GM18517 (cell line): ENCODE measurements around the gene SH3RF2.

Experiments
- ATAC-seq: cut with Tn5 transposase; IDR thresholded peaks from one replicate; pipeline ENCODE4 v1.9.1; 2021; ENCODE audit warnings: mild to moderate bottlenecking, moderate library complexity; ENCODE audit not compliant: unreplicated experiment

The SH3RF2 gene

DNA sequence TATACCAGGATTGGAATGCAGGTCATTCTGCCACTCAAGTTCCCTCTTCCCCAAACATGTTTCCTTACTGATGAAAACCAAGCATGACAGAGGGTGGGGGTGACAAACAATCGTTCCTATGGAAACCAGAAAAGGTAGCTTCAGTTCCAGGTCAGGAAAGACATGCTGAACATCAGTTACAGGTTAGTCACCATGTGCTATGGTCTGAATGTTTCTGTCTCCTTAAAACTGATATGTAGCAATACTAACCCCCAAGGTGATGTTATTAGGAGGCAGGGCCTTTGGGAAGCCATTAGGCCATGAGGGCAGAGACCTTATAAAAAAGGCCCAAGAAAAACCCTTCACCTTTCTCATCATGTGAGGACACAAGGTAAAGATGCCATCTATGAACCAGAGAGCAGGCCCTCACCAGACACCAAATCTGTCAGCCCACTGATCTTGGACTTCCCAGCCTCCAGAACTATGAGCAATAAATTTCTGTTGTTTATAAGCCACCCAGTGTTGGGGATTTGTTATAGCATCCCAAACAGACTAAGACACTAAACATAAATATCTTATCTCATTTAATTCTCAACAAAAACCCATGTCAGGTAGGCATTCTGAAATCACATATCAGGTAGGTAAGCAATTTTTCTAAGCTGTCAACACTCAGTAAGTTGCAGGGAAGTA is 15.7 kb upstream of the SH3RF2 start:
- no peak for ATAC-seq

DNA sequence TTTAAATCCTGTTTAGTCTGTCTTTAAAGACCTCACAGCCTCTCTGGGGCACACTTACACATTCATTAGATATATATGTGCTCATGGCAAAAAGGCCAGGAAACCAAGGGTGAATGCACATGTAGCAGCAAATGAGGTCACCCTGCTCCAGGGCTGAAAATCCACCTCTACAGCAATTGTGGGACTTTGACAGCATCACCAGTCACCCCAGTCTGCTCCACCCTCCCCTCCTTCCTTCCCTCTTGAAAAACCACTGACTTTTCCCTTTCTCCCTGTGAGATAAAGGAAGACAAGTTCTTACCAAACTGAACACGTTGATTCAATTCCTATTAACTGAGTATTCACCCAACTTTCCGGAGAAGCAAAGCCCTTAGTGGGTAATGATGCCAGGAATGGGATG is 15.2 kb upstream of the SH3RF2 start:
- ATAC-seq = no peak

DNA sequence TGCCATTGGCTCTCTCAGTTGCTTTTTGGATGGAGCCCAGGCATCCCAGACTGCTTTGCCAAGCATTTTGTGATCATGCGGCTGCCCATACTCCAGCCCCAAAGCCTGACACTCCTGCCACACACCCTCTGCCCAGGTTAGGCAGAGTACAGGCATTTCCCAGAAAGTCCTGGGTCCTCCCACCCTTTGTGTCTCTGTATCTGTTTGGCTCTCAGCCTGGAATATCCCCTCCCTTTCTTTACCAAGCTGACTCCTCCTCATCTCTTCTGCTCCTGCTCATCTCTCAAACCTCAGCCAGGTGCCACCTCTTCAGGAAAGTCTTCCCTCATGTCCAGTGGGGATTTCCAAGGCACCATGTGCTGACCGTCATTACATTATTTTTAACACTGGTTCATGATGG is 14.3 kb upstream of the SH3RF2 start:
- ATAC-seq = no peak

DNA sequence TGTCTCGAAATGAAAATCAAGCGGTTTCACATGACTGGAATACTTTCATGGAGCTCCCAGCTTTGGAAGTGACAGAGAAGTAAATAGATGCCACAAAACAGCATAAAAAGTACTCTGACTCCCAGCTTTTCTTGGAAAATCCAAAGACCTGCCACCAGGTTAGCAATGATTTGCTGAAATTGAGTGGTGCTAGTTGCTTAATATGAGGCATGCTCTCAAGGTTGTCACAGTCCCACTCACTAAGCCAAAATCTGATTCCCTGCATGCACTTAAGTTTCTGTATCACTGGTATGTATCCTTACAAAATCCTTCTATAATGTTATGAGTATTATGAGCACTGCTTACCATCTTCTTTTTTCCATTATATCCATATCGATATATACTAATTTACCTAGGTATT is 13.0 kb upstream of the SH3RF2 start:
- ATAC-seq = no peak

DNA sequence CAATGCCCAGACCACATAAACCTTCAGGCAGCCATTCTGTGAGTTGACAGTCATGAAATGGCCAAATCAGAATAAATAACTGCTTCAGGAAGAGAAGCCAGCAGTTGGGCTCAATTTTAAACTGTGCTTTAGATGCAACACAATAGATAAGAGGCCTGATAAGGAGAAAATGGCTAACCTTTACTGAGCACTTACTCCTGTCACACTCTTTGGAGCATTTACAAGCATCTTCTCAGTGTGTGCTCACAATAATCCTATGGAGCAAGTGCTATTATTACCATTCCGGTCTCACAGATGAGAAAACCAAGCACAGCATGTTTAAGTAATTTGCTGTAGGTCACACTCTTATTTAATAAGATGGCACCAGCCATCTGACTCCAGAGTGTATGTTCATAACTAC is 11.5 kb upstream of the SH3RF2 start:
- no peak for ATAC-seq

DNA sequence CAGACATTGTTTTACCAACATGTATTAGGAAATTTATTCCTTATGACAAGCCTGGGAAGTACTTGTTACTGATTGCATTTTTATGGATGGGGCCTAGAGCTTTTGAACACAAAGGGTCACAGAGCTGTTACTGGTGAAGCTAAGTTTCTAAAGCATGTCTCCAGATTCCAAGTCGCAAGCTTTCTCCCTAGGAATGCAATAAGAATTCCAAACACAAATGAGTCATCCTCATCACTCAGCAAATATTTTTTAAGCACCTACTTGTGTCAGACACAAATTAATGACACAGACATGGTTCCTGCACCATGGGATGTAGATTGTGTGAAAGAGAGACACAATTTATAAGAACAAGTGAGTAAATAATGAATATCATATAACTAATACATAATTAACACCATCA is 11.0 kb upstream of the SH3RF2 start:
- ATAC-seq = no peak

DNA sequence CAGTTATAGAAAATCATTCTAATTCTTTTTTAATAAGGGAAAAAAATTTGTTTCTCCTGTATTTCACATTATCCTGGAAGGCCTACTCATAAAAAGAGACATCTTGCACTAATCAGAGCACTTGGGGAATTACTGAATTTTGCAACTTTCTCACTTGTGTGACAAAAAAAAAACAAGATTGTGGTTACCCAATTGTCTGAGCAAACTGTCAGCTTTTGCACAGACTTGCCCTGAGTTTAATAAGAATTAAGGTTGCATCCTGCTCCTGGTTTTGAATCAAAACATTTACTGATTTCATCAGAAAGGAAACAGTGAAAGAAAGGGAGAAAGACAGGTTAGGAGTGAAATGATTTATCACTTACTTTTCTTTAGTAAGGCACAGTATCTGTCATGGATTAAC is 10.6 kb upstream of the SH3RF2 start:
- ATAC-seq = no peak

DNA sequence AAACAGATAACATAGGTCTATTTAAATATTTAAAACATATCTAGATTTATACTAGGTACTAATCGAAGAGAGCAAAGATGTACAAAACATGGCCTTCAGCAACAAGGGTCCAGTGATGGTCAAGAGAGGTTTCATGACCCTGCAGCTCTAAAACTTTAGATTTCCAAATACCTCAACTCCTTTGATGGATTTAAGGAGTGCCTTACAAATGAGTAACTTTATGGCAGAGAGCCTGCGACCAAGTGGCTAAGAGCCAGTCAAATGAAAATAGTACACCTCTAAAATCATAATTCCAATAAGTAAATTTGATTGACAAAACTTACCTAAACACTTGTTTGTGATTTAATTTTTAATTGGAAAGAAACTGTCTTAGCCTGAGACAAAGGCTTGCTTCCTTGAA is 4.7 kb upstream of the SH3RF2 start:
- ATAC-seq = no peak

DNA sequence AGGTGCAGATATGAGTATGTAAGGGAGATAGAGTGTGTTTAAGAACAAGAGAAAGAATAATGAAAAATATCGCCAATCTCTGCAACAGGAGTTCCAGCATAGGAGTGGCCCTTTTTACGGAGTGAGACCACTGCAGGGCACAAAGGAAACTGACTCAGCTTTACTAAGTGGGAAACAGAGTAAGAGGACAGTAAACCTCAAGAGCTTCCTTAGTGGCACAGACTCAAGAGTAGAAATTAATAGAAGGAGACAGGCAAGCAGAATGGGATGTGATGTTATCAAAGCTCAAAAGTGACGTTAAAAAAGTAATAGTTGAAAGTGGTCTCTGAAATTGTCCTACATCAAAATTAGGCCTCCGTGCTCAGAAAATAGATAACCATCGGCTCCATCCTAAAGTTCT is 2.1 kb upstream of the SH3RF2 start:
- ATAC-seq = no peak

DNA sequence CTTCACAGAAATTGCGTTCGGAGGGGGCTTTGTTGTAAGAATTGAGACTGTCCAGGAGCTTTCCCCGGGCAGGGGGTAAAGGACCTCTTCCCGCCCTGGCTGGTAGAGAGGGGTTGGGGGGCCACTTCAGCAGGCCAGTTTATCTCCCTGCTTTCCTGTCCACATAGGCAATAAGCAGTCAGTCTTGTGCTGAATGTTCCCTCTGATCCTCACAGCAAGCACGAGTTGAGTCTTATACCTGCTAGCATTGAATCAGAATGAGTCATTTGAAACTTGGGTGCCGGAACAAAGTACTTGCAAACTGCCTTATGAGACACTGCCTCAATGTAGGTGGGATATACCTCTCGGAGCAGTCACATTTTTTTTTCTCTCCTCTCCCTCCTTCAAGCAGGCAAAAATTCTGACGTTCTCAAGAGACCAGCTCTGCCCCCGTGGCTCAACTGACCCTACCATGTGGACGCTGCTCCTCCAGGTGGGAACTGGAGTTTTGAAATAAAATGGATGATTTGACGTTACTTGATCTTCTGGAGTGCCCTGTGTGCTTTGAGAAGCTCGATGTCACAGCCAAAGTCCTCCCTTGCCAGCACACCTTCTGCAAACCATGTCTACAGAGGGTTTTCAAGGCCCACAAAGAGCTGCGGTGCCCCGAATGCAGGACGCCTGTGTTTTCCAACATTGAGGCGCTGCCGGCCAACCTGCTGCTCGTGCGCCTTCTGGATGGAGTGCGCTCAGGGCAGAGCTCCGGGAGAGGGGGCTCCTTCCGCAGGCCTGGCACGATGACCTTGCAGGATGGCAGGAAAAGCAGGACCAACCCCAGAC is 1.3 kb downstream of the SH3RF2 start:
- no peak for ATAC-seq

DNA sequence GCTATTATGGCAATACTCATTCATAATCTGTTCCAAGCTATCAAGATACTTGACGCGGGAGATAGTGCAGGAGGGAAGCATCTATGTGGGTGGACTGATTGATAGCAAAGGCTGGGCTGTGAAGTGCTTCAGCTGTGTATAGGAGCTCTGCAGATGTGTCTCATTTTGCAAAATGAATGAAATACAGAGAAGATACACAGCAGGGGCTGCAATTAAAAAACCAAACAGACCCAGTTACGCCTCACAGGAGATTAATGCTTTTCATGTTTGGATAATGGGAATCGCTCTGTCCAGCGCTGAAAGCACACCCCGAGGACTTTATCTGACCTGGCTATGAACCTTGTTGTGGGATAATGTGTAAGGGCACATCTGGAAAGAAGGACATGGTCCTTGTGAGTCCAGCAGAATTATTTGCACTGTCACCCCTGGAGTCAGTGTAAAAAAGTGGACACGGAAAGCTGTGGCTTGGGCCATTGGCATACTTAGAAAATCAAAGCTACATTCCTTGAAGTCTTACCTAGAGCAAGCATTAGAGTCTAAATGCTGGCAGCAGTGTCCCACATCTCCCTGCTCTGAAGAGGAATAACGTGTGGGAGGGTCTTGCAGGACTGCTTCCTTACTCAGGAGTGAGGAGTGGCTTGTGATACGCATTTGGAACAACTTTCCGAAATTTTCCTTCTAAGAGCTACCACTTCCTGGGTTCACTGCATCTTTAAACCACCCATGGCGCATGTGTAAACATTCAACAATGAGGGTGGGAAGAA is 2.6 kb downstream of the SH3RF2 start:
- no peak for ATAC-seq

DNA sequence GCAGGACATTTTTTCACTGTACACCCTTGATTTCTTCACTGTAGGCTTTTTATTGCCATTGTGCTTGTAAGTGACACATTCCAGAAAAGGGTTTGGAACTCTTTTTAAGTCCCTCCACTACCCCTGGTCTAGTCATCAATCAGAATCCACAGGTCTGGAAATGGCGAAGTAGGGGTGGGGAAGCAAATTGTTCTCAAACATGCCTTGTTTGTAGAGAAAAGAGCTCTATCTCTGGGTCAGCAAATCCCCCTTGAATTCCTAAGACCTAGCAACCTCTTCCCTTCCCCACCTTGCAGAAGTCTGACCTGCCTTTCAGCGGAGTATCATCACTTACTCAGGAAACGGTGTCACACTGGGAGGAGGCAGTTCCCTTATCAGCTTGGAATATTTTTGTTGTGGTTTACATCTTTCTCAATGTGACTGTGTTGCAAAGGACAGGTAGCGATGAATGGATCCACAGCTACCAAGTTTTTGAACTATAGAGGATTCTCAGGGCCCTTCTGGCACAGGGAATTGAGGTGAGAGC is 3.2 kb downstream of the SH3RF2 start:
- no peak for ATAC-seq

DNA sequence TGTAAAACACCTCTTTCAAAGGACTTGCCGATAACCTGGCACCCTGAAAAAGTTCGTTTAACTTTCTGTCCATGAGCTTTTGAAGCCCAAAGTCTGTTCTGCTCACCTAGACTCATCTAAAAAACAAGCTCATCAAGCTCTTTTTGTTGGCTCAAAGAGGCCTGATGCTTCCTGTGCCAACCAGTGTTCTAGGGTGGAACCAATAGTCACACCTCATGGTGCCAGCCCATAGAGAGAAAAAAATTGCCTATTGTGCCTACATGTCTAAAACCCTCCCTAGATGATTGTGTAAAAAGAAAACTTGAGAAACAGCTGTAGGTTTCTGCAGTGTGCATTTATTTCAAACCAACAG is 4.7 kb downstream of the SH3RF2 start:
- ATAC-seq = no peak

DNA sequence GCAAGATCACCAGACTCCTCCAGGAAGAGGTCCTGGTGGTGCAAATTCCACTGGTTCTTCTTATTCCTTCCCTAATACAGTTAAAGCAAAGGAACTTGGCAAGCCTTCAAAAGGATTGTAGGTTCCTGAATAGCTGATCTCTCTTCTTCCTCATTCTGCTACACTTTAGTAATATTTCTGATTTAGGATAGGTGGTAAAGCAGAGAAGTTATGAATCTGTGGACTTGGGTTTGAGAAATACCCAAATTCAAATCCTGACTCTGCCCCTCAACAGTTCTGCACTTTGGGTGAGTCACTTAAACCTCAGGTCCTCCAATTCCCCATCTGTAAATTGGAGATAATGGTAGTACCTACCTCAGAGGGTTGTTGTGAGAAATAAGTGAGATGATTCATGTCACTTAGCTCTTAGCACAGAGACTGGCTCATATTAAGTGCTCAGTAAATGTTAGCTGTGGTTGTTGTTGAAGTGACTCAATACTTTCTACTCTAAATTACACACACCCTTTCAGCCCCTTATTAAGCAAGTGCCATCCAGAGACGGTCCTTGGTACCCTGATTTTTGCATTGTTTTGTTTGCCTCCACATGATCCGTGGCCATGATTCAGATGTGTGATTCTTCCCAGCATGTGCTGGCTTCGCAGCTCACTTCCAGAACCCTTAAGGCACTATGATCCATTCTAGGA is 5.2 kb downstream of the SH3RF2 start:
- ATAC-seq = no peak

DNA sequence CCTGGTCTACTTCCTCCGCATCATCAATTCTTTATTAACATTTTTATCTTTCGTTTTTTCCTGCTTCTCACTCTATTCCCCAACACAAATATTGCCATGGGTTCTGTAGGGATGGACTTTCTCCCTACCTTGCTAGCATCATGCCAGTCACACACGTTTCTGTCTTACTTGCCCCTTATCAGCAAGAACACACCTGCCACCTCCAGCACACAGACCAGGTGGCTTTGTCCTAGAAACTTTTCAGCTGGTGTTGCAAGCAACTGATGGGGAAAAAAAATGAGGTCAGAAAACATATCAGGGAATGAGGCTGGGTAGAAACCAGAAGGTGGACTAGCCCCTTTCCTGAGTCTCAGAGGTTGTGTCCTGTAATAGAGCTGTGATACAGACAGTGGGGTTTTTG is 5.8 kb downstream of the SH3RF2 start:
- ATAC-seq = no peak

DNA sequence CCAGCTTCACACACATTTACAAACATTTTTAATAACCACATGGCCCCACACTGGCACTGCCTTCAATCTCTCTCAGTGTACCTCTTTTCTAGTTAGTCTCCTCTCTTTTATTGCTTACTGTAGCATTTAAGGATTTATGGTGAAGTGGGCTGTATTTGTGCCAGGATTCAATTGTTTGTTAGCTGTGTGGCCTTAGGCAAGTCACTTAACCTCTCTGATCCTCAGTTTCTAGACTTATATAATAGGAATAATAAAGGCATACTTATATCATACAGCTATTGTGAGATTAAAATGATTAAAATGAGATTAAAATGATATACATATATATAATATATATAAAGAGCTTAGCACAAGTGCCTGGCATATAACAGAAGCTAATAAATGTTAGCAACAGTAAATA is 6.4 kb downstream of the SH3RF2 start:
- no peak for ATAC-seq

DNA sequence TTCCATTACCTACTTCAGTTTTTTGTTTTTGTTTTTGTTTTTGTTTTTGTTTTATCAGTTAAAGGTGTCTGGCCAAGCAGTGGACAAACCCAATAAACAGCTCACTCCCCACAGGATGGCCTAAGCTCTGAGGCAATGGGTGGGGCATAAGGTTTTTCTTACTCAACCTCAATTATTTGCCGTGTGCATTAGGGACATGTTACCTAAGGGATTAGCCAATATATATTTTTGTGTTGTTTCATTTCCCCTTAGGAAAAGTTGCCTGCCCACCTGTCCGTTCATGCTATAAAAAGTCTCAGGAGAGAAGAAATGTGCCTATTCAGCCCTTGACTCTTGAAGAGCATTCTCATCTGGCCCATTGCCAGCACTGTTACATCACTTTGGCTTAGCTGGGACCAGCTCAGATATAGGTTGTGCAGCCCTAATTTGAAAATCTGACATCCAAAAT is 7.3 kb downstream of the SH3RF2 start:
- ATAC-seq = no peak

DNA sequence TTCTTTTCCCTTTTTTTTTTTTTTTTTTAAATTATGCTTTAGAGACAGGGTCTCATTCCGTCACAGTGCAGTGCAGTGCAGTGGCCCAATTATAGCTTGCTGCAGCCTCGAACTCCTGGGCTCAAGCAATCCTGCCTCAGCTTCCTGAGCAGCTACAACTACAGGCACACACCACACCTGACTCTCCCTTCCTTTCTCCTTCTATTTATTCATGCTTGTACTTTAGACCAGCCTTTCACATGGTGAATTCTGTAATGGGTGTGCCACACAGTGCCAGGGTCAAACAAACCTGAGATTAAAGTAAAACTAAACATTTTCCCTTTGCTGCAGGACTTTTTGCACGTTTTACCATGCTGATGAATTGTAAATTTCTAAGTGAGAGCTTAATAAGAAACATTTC is 8.0 kb downstream of the SH3RF2 start:
- ATAC-seq = no peak

DNA sequence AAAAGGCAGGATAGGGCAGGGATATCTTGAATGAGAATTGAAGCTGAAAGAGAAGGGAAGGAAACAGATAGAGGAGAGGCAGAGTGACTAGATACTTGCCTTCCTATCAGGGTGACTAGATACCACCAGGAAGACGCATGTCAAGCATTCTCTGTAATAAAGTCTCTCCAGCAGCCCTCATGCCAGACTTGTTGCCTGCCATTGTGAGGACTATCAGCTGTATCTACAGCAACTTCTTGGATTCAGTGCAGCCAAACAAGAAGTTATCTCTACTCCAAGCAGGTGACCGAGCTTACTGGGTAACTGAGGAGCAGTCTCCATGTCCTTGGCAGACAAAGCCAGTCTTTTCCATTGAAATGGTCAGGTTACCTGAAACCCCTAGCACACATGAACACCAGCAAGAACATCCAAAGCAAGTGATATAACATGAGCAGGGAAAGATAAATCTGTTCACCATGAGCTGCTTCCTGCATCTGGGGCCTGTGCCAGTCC is 9.3 kb downstream of the SH3RF2 start:
- ATAC-seq = no peak

DNA sequence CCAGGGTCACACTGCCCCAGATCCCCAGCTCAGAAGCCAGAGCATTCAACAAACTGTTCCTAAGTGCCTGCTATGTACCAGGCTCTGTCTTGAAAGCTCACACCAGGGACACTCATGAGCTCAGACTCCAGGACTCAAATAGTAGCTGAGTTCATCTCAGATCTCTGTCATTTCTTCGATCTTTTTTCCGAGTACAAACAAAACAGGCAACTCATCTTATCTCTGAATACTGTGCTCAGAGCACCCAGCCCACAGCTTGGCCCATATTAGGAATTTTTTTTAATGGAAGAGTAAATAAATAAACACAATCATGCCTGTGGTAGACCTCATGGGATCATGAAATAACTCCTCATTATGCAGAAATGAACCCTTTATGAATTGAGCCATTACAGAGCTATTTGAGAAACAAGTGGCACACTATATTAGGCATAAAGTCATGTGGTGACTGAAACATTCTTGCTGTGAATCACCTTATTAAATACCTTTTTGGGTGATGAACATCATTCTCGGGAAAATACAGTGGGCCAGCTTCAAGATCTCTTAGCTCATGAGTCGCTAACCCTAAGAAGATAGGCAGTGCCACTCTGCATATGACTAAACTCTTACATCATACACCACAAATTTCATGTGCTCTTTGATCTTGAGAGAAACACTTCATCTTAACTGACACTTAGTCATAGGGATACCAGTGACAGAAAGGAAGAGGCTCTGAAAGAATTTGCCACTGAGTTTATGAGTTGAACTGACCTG is 9.9 kb downstream of the SH3RF2 start:
- peak; percentile 93 for ATAC-seq
